IMR-90 (cell line): ENCODE results near the gene ZNF124. TPM values are rescaled to one million over a fixed set of nuclear protein-coding genes. Genes with fewer than 3 reads are reported as not detected.

Experiments used
- ATAC-seq: fragments of 200-7000 bp; cut with Tn5 transposase; 2 replicates; pipeline ENCODE4 v1.9.1; 2020; ENCODE audit warnings: low read depth, mild to moderate bottlenecking, moderate library complexity
- BruUV-seq: library from RNA; stranded (reverse); fragments of 400-500 nt; replicated peaks from 2 replicates; lab custom pipeline; 2021; lab: Mats Ljungman, UMichigan
- CTCF ChIA-PET: fragments of 300-600 bp; formaldehyde crosslinking; extraction: SDS; loops from one replicate; lab custom pipeline; 2021; ENCODE audit warnings: antibody characterized with exemption; lab: Yijun Ruan, JAX
- POLR2A ChIA-PET: fragments of 300-600 bp; sonication (Branson Sonifier 250); formaldehyde crosslinking; loops from one replicate; lab custom pipeline; 2022; ENCODE audit warnings: antibody characterized with exemption; ENCODE audit not compliant: unreplicated experiment; lab: Charles Lee
- DNase-seq: peaks from one replicate; pipeline ENCODE4 v3.0.0; 2013
- H2AFZ ChIP-seq: replicated peaks from 2 replicates; pipeline ENCODE3; 2013; ENCODE audit warnings: low read length, mild to moderate bottlenecking; ENCODE audit not compliant: poor library complexity
- H2AK5ac ChIP-seq: 2 replicates; pipeline ENCODE4 v1.6.1; 2013; ENCODE audit warnings: low read depth, low read length, inconsistent platforms
- H2AK9ac ChIP-seq: replicated peaks from 2 replicates; pipeline ENCODE3; 2013; ENCODE audit warnings: mild to moderate bottlenecking, low read depth, low read length, moderate library complexity; ENCODE audit not compliant: poor library complexity
- H2BK120ac ChIP-seq: 2 replicates; pipeline ENCODE4 v1.6.1; 2013; ENCODE audit warnings: low read depth, low read length, inconsistent platforms
- H2BK15ac ChIP-seq: 3 replicates; pipeline ENCODE4 v1.6.1; 2013; ENCODE audit warnings: low read depth, low read length, inconsistent platforms
- H2BK20ac ChIP-seq: 2 replicates; pipeline ENCODE4 v1.6.1; 2013; ENCODE audit warnings: low read depth, mild to moderate bottlenecking, inconsistent platforms, low read length, moderate library complexity
- H2BK5ac ChIP-seq: 2 replicates; pipeline ENCODE4 v1.6.1; 2013; ENCODE audit warnings: mild to moderate bottlenecking, low read depth, low read length, inconsistent platforms; ENCODE audit not compliant: poor library complexity, severe bottlenecking
- H3K14ac ChIP-seq: replicated peaks from 2 replicates; pipeline ENCODE4 v1.6.1; 2013; ENCODE audit warnings: low read depth, low read length, inconsistent platforms
- H3K18ac ChIP-seq: 2 replicates; pipeline ENCODE4 v1.6.1; 2013; ENCODE audit warnings: low read depth, low read length, control low read depth
- H3K23ac ChIP-seq: 2 replicates; pipeline ENCODE4 v1.6.1; 2013; ENCODE audit warnings: low read depth, low read length, inconsistent platforms
- H3K27ac ChIP-seq: 2 replicates; pipeline ENCODE4 v1.5.1; 2013; ENCODE audit warnings: mild to moderate bottlenecking, control low read depth, low read length; ENCODE audit not compliant: insufficient read depth
- H3K27me3 ChIP-seq: 2 replicates; pipeline ENCODE4 v1.6.1; 2013; ENCODE audit warnings: low read length; ENCODE audit not compliant: control insufficient read depth, insufficient read depth
- H3K36me3 ChIP-seq: 2 replicates; pipeline ENCODE4 v1.6.1; 2013; ENCODE audit warnings: low read length, mixed read lengths; ENCODE audit not compliant: control insufficient read depth, insufficient read depth
- H3K4ac ChIP-seq: 2 replicates; pipeline ENCODE4 v1.6.1; 2013; ENCODE audit warnings: low read depth, low read length, inconsistent platforms
- H3K4me1 ChIP-seq: 2 replicates; pipeline ENCODE4 v1.6.1; 2013; ENCODE audit warnings: low read length, mixed read lengths; ENCODE audit not compliant: control insufficient read depth, insufficient read depth
- H3K4me2 ChIP-seq: 2 replicates; pipeline ENCODE4 v1.6.1; 2013; ENCODE audit warnings: low read depth, mild to moderate bottlenecking, control low read depth, low read length, moderate library complexity
- H3K4me3 ChIP-seq: 2 replicates; pipeline ENCODE4 v1.5.1; 2013; ENCODE audit warnings: low read depth, mild to moderate bottlenecking, control low read depth, low read length, moderate library complexity; ENCODE audit not compliant: insufficient read depth
- H3K56ac ChIP-seq: 2 replicates; pipeline ENCODE4 v1.6.1; 2013; ENCODE audit warnings: low read length, inconsistent platforms; ENCODE audit not compliant: insufficient read depth; ENCODE audit errors: extremely low read depth
- H3K79me1 ChIP-seq, 2 experiments: 2 replicates each; pipeline ENCODE4 v1.6.1; 2013; ENCODE audit warnings: low read length in 2 of 2, inconsistent platforms in 1 of 2, low read depth in 1 of 2
- H3K9ac ChIP-seq: 2 replicates; pipeline ENCODE4 v1.6.1; 2013; ENCODE audit warnings: low read depth, low read length, control low read depth
- H3K9me1 ChIP-seq: 2 replicates; pipeline ENCODE4 v1.6.1; 2013; ENCODE audit warnings: low read length, inconsistent platforms; ENCODE audit not compliant: insufficient read depth
- H3K9me3 ChIP-seq: 2 replicates; pipeline ENCODE4 v1.6.1; 2013; ENCODE audit warnings: low read length; ENCODE audit not compliant: control insufficient read depth, insufficient read depth
- H4K20me1 ChIP-seq: 2 replicates; pipeline ENCODE4 v1.6.1; 2013; ENCODE audit warnings: low read length, inconsistent platforms; ENCODE audit not compliant: insufficient read depth
- H4K5ac ChIP-seq: 2 replicates; pipeline ENCODE4 v1.6.1; 2013; ENCODE audit warnings: mild to moderate bottlenecking, low read depth, low read length, control low read depth
- H4K8ac ChIP-seq, 2 experiments: 2 replicates each; pipeline ENCODE4 v1.6.1; 2013; ENCODE audit warnings: low read depth in 2 of 2, low read length in 2 of 2, control low read depth in 1 of 2, inconsistent platforms in 1 of 2
- H4K91ac ChIP-seq: 2 replicates; pipeline ENCODE4 v1.6.1; 2013; ENCODE audit warnings: low read depth, low read length, inconsistent platforms; ENCODE audit not compliant: insufficient read depth
- BHLHE40 ChIP-seq: fragments of 150-350 bp; IDR thresholded peaks from 2 replicates; pipeline ENCODE4 v1.6.1; 2016; ENCODE audit warnings: mild to moderate bottlenecking, low read depth, low read length
- CEBPB ChIP-seq: IDR thresholded peaks from 2 replicates; pipeline ENCODE4 v1.6.1; 2012; ENCODE audit warnings: low read depth, low read length, improper control_type of control experiment
- CHD1 ChIP-seq: IDR thresholded peaks from 2 replicates; pipeline ENCODE4 v1.6.1; 2012; ENCODE audit warnings: low read depth, low read length, improper control_type of control experiment
- ELK1 ChIP-seq: fragments of 150-350 bp; IDR thresholded peaks from 2 replicates; pipeline ENCODE4 v1.6.1; 2016; ENCODE audit warnings: low read depth, mild to moderate bottlenecking, low read length, moderate library complexity, borderline replicate concordance
- MAFK ChIP-seq: IDR thresholded peaks from 2 replicates; pipeline ENCODE4 v1.6.1; 2012; ENCODE audit warnings: low read depth, low read length, improper control_type of control experiment
- MAZ ChIP-seq: IDR thresholded peaks from 2 replicates; pipeline ENCODE4 v1.6.1; 2012; ENCODE audit warnings: low read depth, mild to moderate bottlenecking, low read length, improper control_type of control experiment, moderate library complexity, borderline replicate concordance
- MXI1 ChIP-seq: IDR thresholded peaks from 2 replicates; pipeline ENCODE4 v1.6.1; 2012; ENCODE audit warnings: low read depth, mild to moderate bottlenecking, low read length, moderate library complexity, borderline replicate concordance
- NFE2L2 ChIP-seq: fragments of 150-350 bp; IDR thresholded peaks from 2 replicates; pipeline ENCODE4 v1.6.1; 2016; ENCODE audit warnings: low read depth, mild to moderate bottlenecking, low read length
- POLR2A ChIP-seq: IDR thresholded peaks from 2 replicates; pipeline ENCODE4 v1.6.1; 2012; ENCODE audit warnings: mild to moderate bottlenecking, low read depth, low read length
- RAD21 ChIP-seq: IDR thresholded peaks from 2 replicates; pipeline ENCODE4 v1.6.1; 2012; ENCODE audit warnings: low read length, improper control_type of control experiment
- RCOR1 ChIP-seq: IDR thresholded peaks from 2 replicates; pipeline ENCODE4 v1.6.1; 2012; ENCODE audit warnings: mild to moderate bottlenecking, low read length, improper control_type of control experiment; ENCODE audit not compliant: insufficient replicate concordance
- RFX5 ChIP-seq: IDR thresholded peaks from 2 replicates; pipeline ENCODE4 v1.8.0; 2012; ENCODE audit warnings: low read depth, mild to moderate bottlenecking, low read length, moderate library complexity
- USF2 ChIP-seq: fragments of 150-350 bp; IDR thresholded peaks from 2 replicates; pipeline ENCODE4 v1.6.1; 2017; ENCODE audit warnings: mild to moderate bottlenecking, antibody characterized with exemption, low read length, low read depth
- WGBS, 2 experiments: methylation state at CpG; one replicate each; pipeline versions ENCODE4 v1.1.5 to v1.1.7; 2013; ENCODE audit warnings: missing lambda C conversion rate in 2 of 2; ENCODE audit not compliant: insufficient read length in 1 of 2; ENCODE audit errors: extremely low coverage in 2 of 2; 5-methylcytosine and 5-hydroxymethylcytosine counted together
- dilution Hi-C: fragments of 300-500 bp; cut with HindIII; formaldehyde crosslinking; loops from one replicate; pipeline ENCODE4 v1.14.3; 2018; ENCODE audit warnings: low sequenced_read_pairs; ENCODE audit not compliant: unreplicated experiment
- in situ Hi-C: fragments of 300-500 bp; cut with MboI; formaldehyde crosslinking; loops from 3 replicates; pipeline ENCODE4 v1.14.3; 2019; ENCODE audit warnings: low sequenced_read_pairs, inconsistent platforms, mixed read lengths
- intact Hi-C: fragments of 100-400 bp; cut with micrococcal nuclease; formaldehyde crosslinking; loops from 2 replicates; pipeline ENCODE4 v1.10.0; 2022
- polyA plus RNA-seq, 3 experiments: library from polyadenylated mRNA; depleted of rRNA; stranded (reverse); fragments of >200 nt; gene quantifications; 2 replicates each; pipeline ENCODE4 v1.2.3, GENCODE V29; 2012; ENCODE audit warnings: low replicate concordance in 1 of 3
- total RNA-seq: library from RNA; depleted of rRNA; stranded (reverse); fragments of >200 nt; gene quantifications from 2 replicates; pipeline ENCODE4 v1.2.3, GENCODE V29; 2012
- TF ChIP-seq, protein P1 (sequence below): conservative IDR thresholded peaks from 2 replicates; pipeline ENCODE4 v1.5.1; 2012; ENCODE audit warnings: mild to moderate bottlenecking, low read depth, low read length, improper control_type of control experiment

ZNF124 gene
- total and polyA plus RNA-seq, 2 of the 4 experiments (the other 2 are of a cell fraction) = 3.2 to 89.3 TPM

GRCh38 chr1:247211339-247211738, 39.5 kb upstream of the ZNF124 start:
- no peak overlapping the region for H4K91ac ChIP-seq
- no peak overlapping the region for H3K27ac ChIP-seq
- H3K4ac ChIP-seq = no peak overlapping the region
- H2BK15ac ChIP-seq = no peak overlapping the region
- 0 out of 4 replicates have a peak overlapping the region, but pooled peaks have one; percentile 2 to 36 for H4K8ac ChIP-seq
- no peaks in the 10 kb centered on the region for H3K9me3 ChIP-seq
- dilution Hi-C loops = no loop called here
- H3K56ac ChIP-seq = no peak overlapping the region
- ATAC-seq = no peak
- CTCF ChIA-PET = no interaction called here
- POLR2A ChIA-PET = no interaction called here
- in situ Hi-C loops = no loop called here
- no peak overlapping the region for H2BK120ac ChIP-seq
- H2AFZ ChIP-seq = peak overlapping the region; percentile 78
- H3K23ac ChIP-seq = no peak overlapping the region
- no peak for DNase-seq
- no peak overlapping the region for H3K9ac ChIP-seq
- H2BK5ac ChIP-seq = no peak overlapping the region
- BruUV-seq = no TSS peak
- H2AK5ac ChIP-seq = no peak overlapping the region
- 0 out of 2 replicates have a peak, but pooled peaks cover 2% of the 10 kb centered on the region for H3K36me3 ChIP-seq
- H3K4me3 ChIP-seq = no peak overlapping the region
- intact Hi-C loops = loop anchor here (5.0 kb wide), 2 partner anchors 106 to 121 kb away; partner anchors contain the start of gene ZNF496
- no peak overlapping the region for H4K5ac ChIP-seq
- H2AK9ac ChIP-seq = peak overlapping the region; percentile 5
- no peaks in the 10 kb centered on the region for H3K27me3 ChIP-seq
- 0 out of 2 replicates have a peak, but pooled peaks cover 7% of the 10 kb centered on the region for H4K20me1 ChIP-seq
- H3K14ac ChIP-seq = no peak overlapping the region
- no peak overlapping the region for H3K4me2 ChIP-seq
- peaks cover 3% of the 10 kb centered on the region for H3K4me1 ChIP-seq
- H3K18ac ChIP-seq = no peak overlapping the region
- TF ChIP-seq MAFK (no peak), NFE2L2 (no peak), MAZ (no peak), MXI1 (no peak), RAD21 (no peak), ELK1 (no peak), RFX5 (no peak), CHD1 (no peak), RCOR1 (no peak), BHLHE40 (no peak), CEBPB (no peak), USF2 (no peak), POLR2A (no peak)
- TF ChIP-seq, protein P1, sequence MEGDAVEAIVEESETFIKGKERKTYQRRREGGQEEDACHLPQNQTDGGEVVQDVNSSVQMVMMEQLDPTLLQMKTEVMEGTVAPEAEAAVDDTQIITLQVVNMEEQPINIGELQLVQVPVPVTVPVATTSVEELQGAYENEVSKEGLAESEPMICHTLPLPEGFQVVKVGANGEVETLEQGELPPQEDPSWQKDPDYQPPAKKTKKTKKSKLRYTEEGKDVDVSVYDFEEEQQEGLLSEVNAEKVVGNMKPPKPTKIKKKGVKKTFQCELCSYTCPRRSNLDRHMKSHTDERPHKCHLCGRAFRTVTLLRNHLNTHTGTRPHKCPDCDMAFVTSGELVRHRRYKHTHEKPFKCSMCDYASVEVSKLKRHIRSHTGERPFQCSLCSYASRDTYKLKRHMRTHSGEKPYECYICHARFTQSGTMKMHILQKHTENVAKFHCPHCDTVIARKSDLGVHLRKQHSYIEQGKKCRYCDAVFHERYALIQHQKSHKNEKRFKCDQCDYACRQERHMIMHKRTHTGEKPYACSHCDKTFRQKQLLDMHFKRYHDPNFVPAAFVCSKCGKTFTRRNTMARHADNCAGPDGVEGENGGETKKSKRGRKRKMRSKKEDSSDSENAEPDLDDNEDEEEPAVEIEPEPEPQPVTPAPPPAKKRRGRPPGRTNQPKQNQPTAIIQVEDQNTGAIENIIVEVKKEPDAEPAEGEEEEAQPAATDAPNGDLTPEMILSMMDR = no peak
- no peak overlapping the region for H2BK20ac ChIP-seq
- WGBS, 2 experiments = no CpG with 5 or more reads among the region's 7 CpGs
- peaks cover 11 to 22% of the 10 kb centered on the region in 2 experiments for H3K79me1 ChIP-seq
- H3K9me1 ChIP-seq = peaks cover 6% of the 10 kb centered on the region
